Measurements from ENCODE around the gene ARIH2.

Gene ARIH2

DNA sequence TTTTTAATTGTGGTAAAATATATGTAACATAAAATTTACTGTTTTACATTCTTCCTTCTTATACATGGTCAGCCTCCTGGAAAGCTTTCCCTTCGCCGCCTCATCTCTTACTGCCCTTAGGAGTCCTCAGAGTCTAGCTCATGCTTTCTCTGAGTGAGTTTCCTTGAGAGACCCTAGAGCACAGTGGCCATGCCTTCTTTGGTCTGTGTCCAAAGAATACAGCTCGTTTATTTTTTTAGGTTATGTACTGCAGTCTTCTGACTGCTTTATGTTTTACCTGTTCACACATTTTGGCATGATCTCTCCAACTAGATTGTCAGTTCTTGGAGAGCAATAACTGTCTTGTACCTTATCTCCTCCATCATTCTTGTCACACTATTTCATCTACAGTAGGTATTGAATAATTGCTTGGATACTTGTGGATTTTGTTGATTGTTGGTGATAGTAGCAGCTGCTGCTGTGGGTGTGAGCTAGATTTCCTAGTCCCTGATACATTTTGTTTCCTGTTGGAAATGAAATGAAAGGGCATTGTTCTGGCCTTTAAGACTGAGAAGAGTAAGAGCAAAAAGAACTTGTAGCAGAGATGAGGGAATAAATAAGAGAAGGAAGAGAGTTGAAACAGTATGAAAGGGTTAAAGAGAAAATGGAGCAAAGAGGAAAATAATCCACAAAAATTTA, 10.9 kb downstream of the ARIH2 start:
- no peak for DNase-seq (ENCODE audit: low read depth)

GRCh38 chr3:48930590-48930989, 11.9 kb downstream of the ARIH2 start:
- no peak for DNase-seq (ENCODE audit: low read depth)

DNA sequence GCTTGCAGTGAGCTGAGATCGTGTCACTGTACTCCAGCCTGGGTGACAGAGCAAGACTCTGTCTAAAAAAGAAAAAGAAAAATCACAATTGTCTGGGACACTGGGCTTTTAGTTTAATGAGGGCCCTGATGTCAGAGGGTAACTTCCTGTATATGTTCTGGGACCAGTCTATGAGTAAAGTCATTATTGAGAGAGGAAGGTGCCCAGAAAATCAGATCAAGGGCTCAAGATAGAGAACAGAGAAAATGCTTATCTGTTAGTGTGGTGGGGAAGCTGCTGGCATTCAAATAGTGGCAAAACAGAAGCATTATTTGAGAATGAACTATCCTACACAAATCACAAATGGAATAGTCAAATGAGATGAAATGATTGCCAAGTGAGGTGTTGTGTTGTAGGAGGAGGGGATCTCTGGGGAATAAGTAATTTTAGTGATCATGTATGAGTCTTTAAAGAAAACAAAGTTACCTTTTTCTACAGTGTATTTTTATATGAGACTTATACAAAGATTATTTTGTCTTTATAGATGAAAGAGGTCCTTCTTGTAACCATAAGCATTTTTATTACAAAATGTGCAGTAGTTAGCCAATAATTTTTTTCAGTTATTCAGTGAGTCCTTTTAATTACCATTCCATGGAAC, 13.4 kb downstream of the ARIH2 start:
- no peak for DNase-seq (ENCODE audit: low read depth)

DNA sequence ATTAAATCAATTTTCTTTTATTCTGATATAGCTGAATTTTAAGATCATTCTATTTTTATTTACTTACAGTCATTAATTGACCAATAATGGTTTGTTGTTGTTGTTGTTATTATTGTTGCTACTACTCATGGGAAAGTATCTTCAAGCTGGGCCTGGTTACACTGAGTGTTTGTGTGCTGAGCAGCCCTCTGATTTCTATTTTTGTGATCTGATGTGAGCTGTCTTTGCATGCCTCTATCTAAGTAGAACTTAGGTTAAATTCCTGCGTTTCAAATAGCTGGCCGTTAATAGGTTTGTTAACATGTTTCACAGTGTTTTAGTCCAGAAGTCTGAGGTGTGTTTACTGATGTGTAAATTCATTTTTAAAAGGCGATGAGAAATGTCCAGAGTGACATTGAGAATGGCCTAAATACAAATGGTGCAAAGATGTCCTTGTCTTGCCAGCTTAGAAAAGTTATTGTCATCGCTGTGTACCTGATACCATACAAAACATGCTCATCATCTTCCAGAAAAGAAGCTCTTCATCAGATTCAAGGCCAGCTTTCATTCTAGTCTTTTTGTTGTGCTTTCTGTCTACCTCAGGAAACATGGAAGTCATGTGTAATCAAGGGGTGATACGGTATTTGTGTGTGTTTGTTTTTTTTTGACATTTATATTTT, 15.8 kb downstream of the ARIH2 start:
- DNase-seq (ENCODE audit: low read depth) = no peak

DNA sequence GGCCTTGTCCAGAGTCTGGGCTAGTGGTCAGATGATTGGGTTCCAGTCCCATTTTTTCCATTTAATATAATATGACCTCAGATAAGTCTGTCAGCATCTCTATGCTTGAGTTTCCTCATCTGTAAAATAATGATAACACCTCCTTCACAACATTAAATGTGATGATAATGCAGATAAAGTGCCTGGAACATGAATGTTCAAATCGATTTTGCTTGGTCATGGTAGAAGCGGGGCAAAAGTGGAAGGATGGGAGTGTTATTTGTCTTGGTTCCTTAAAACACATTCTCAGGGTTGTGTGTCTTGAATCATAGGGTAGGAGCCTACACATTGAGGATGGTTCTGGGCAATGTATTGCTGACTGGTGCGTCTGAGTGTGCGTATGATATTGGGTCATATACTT, 16.9 kb downstream of the ARIH2 start:
- no peak for DNase-seq (ENCODE audit: low read depth)

DNA sequence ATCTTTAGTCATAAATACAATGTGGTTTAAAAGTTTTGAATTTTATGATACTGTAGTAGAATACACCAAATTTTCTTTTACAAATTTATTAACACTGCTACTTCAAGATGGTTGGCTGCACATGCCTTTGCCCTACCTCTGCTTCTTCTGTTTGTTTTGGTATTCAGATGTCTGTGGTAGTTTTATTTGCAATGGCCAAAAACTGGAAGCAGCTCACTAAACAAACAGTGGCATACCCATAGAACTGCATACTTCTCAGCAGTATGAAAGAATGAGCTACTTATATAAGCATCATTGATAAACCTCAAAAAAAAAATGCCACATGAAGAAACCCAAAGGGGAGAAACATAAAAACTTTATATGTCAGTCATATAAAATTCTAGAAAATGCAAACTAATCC, 19.5 kb downstream of the ARIH2 start:
- DNase-seq (ENCODE audit: low read depth) = no peak

DNA sequence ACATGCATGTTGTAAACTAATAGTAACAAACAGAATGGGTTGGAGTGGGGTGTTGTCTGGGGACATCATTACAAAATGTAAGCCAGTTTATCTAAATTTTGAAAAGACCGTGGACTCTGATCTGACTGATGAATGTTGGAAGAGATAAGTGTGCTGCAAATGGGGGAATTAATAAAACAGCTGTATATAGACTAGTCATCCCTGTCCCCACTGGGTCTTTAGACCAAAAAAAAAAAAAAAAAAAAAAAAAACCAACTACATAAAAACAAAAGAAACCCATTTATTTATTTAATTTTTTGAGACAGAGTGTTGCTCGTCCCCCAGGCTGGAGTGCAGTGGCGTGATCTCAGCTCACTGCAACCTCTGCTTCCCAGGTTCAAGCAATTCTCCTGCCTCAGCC, 20.0 kb downstream of the ARIH2 start:
- DNase-seq (ENCODE audit: low read depth) = no peak

GRCh38 chr3:48945432-48945831, 26.8 kb downstream of the ARIH2 start:
- DNase-seq (ENCODE audit: low read depth) = no peak

- no peak for DNase-seq (ENCODE audit: low read depth)
Measured at GRCh38 chr3:48945891-48946549, 27.4 kb downstream of the ARIH2 start.

DNA sequence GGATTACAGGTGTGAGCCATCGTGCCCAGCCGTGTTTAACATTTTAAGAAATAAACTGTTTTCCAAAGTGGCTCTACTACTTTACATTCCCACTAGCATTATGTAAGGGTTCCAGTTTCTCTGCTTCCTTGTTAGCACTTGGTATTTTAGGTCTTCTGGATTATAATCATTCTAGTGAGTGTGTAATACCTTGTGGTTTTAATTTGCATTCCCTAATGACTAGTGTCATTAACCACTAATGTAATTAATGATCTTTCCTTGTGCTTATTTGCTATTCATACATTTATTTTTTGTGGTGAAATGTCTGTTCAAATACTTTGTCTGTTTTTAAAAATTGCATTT, 30.7 kb downstream of the ARIH2 start:
- no peak for DNase-seq (ENCODE audit: low read depth)

DNA sequence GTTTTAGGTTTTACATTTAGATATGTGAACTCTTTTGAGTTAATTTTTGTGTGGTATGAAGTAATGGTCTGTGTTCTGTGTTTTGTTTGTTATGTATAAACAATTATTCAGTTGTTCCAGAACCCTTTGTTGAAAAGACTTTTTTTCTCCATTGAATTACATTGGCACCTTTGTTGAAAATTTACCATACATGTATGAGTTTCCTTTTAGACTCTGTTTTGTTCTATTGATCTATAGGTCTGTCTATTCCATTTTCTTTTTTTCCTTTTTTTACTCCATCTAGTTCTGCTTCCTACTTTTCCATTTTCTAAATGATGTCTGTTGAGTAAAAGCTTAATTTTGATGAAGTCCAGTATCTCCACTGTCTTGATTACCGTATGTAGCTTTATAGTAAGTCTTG, 31.4 kb downstream of the ARIH2 start:
- DNase-seq (ENCODE audit: low read depth) = no peak

GRCh38 chr3:48951764-48952163, 33.1 kb downstream of the ARIH2 start:
- DNase-seq (ENCODE audit: low read depth) = no peak

DNA sequence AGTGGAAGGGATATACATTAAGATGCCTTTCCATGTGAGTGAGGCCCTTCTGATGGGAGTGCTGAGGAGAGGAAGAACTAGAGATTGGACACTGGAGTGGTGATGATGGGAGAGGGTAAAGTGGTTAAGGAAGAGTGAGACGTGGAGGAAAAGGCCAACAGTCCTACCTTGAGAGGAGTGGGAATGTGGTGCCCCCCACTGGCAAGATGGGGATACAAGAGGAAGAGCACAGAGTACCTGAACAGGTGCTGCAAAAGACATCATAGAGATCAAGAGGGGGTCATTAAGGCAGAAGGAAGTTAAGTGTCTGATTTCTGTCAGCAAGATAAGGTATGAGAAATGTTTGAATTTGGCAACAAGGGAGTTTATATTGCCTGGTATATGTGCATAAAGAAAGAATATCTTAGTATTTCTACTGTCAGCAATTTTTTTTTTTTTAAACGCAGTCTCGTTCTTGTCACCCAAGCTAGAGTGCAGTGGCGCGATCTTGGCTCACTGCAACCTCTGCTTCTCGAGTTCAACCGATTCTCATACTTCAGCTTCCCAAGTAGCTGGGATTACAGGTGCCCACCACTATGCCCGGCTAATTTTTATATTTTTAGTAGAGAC, 34.0 kb downstream of the ARIH2 start:
- peak; percentile 7 for DNase-seq (ENCODE audit: low read depth)

DNA sequence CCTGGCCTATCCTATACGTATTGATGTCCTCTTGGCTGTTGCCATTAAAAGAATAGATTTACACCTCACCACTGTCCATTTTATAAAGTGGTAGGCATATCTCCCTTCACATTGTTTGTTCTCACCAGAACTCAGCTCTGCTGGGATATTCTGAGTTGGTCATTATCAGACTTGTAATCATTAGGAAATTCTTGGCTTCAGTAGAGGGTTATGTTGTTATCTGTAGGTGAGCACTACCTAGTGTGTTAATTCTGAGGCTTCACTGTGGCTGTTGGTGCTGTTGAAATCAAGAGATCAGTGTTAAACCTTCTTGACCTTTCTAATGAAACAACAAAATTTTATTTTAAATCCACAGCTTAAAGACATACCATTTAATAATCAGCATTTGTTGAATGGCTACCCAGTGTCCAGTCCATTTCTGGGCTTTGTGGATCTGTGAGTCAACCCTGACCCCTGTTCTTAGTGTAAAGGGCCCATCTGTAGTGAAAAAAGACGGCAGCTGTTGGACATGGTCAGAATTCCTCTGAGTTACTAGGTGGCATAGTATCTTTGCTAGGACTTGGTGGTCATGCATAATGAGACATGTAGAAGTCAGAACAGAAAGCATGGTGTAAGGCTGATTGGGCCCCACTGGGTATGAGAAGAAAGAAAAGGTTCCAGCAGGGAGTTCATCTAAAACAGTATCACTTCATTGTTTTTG, 38.5 kb downstream of the ARIH2 start:
- no peak for DNase-seq (ENCODE audit: low read depth)

DNA sequence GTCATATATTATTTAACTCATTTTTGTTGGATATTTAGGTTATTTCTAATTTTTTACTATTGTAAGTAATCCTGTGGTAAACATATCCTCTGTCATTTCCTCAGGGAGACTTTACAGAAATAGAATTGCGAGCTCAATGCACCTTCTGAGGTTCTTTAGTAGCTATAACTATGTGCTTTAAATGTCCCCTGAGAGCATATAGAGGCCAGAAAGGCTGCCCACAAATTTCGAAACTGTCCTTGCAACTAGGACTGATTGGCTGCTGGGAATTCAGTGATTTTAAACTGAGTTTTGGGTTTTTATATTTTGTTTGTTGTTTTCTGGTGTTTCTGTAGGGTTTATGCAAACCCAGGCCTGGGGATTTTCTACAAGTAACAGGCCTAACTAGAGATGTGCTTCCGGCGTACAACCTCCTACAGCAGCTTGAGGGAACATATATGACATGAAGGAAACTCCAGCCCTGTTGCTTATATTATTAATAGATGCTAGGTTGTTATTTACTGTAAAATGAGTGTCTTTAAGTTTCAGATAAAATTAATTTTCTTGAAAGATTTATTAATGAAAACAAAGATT, 42.3 kb downstream of the ARIH2 start:
- DNase-seq (ENCODE audit: low read depth) = no peak

- no peak for DNase-seq (ENCODE audit: low read depth)
Measured at GRCh38 chr3:48962340-48962739, 43.7 kb downstream of the ARIH2 start.

DNA sequence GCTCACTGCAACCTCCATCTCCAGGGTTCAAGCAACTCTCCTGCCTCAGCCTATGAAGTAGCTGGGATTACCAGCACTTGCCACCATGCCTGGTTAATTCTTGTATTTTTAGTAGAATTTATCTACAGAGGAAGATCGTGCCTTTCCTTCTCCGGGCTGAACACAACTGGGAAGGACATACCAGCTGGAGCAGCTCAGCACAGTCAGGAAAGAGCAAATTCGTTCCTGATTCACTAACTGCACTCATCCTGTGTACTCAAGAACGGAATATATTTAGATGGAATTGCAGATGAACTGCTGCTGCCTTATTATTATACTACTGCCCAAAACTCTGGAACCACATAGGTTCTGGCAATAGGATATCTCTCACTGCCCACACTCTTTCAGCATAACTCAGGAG, 44.3 kb downstream of the ARIH2 start:
- DNase-seq (ENCODE audit: low read depth) = no peak

- no peak for DNase-seq (ENCODE audit: low read depth)
Measured at GRCh38 chr3:48963591-48963990, 44.9 kb downstream of the ARIH2 start.

- no peak for DNase-seq (ENCODE audit: low read depth)
Measured at GRCh38 chr3:48966367-48966766, 47.7 kb downstream of the ARIH2 start.

- peak; percentile 17 for DNase-seq (ENCODE audit: low read depth)
Measured at GRCh38 chr3:48966876-48967361, 48.3 kb downstream of the ARIH2 start.

DNA sequence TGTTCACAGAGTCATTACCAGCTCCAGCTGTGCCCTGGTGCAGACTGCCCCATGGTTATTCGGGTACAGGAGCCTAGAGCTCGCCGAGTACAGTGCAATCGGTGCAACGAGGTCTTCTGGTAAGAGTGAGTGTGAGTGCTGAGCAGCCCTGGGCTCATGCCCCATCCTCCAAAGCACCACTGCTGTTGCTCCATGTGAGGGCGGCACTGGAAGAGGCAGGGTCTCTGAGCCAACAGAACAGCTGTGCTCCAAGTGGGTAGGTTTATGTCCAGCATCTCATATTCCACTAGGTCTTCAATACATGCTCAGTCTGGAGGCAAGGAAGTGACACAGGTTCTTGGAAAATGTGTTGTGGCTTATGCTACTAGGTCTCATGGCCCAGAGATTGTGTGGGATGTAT, 51.9 kb downstream of the ARIH2 start:
- no peak for DNase-seq (ENCODE audit: low read depth)
